Fibroblast of peridontal ligament (primary cell): ENCODE data around the gene IWS1.
"Not testable (repeated sequence)": the region's sequence is repeated elsewhere in the genome, so short reads cannot be mapped to it uniquely, and the experiment has no call there.

Experiments used
- DNase-seq: peaks from one replicate; pipeline ENCODE4 v3.0.0-alpha.2; 2010; ENCODE audit errors: extremely low read depth

Gene IWS1

GRCh38 chr2:127455566-127456493 lies 70.5 kb downstream of the IWS1 start:
- no peak for DNase-seq

DNA sequence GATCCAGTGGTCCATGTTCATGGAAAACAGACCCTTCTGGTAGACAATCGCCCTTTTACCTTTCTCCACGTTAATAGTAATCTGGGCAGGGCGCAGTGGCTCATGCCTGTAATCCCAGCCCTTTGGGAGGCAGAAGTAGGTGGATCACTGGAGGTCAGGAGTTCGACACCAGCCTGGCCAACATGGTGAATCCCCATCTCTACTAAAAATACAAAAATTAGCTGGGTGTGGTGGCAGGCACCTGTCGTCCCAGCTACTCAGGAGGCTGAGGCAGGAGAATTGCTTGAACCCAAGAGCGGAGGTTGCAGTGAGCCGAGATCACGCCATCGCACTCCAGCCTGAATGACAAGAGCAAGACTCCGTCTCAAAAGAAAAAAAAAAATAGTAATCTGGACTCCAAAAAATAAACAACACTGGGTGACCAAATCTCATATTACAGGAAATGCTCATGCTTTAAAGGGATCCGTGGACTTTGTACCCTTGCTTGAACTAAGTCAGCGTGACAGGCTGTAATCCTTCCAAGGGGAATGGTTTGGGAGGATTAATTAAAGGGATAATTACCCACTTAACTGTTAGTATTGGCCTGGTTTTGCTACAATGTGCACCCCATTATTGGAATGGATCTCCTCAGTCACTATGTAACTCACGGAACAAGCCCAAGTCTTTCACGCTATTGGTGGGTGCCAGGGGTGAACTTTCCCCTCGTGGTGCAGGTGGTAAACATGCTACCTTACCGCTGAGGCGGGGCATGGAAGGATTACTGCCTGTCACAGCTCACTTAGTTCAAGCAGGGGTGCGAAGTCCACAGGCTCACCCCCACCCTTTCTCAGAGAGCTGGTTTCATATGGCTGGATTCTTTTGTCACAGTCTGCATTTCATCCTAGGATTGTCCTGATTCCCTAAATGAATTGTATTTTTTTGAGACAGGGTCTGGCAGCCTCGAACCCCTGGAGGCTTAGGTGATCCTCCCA lies 71.4 kb downstream of the IWS1 start:
- DNase-seq, result no peak

- DNase-seq, result no peak
Measured at GRCh38 chr2:127453392-127454171, 72.7 kb downstream of the IWS1 start.

DNA sequence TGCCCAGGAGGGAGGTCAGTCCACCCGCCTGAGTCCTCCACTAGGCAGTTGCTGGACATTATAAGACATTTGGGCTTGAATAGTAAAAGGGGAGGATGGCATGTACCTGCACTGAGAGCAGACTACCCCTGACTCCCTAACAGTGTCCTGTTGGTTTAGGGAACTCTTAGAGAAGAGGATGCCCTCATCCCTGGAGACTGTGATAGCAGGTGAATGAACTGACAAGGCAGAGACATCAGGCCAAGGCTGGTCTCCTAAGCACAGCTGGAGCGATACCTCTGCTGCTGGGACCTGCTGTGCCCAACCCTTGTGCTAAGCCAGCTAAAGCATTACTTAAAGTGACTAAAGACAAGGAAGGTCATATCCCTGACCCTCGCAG lies 73.3 kb downstream of the IWS1 start:
- DNase-seq, result no peak

GRCh38 chr2:127452423-127452822 lies 73.9 kb downstream of the IWS1 start:
- not testable (repeated sequence) for DNase-seq

DNA sequence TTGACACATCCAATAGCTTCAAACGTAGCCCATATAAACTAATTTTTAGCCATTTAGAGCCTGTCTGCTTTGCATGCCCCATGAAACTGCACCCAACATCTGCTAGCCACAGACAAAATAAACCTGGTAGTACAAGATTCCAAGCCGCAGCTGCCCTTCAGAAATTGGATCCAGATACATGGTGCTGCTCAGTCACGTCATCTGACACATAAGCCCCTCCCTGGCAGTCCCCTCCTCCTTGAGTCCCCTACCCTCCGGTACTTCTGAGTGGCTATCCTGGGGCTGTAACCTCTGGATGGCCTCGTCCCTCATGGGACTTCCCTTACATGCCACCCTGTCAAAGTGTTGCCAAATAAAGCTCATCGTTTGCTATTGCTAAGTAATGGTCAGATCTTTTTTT lies 74.3 kb downstream of the IWS1 start:
- peak; percentile 51 for DNase-seq

GRCh38 chr2:127449898-127450297 lies 76.4 kb downstream of the IWS1 start:
- no peak for DNase-seq

- DNase-seq, result no peak
Measured at GRCh38 chr2:127449414-127449813, 76.9 kb downstream of the IWS1 start.

- DNase-seq, result peak; percentile 73
Measured at GRCh38 chr2:127448526-127448925, 77.8 kb downstream of the IWS1 start.

GRCh38 chr2:127439343-127439742 lies 86.9 kb downstream of the IWS1 start:
- DNase-seq, result no peak

DNA sequence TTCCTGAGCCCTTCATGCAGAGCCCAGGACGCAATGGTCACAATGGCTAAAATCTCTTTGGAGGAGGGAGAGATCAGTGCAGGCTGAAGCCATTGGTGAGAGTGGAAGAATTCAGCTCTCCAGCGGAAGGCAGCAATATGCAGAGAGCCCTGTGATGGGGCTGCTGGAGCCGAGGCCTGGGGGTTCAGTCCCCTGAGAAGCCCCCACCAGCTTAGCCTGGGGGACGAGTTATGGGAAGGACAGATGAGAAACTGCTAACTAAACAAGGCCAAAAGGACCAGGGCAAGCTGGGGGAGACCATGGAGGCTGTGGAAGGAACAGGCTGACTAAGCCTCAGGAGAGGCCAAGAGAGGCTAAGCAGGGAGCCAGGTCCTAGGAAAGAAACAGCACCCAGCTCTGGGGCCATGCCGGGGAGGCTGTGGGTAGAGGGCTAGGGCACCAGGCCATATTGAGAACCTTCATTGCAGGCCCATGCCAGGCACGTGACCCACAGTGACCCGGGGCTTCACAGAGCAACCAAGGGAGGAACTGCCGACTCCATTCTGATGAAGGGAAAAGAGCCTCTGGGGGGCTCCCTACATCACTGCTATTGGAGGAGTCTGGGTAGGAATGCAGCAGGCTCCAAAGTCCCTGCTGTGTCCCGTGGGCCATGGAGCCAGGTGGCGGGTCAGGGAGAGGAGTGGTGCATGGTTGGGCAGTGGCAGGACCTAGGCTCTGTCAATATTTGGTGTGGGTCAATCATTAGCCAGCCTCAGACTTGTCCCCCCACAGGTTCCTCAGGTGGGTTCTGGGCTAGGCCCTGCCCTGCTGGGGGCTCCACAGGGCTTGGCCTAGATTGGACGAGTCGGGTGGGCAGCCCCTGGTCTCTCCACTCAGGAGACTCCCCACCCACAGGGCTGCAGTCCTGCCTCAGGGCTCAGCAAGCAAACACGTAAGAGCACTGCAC lies 88.2 kb downstream of the IWS1 start:
- no peak for DNase-seq

- DNase-seq, result no peak
Measured at GRCh38 chr2:127437056-127437455, 89.2 kb downstream of the IWS1 start.

DNA sequence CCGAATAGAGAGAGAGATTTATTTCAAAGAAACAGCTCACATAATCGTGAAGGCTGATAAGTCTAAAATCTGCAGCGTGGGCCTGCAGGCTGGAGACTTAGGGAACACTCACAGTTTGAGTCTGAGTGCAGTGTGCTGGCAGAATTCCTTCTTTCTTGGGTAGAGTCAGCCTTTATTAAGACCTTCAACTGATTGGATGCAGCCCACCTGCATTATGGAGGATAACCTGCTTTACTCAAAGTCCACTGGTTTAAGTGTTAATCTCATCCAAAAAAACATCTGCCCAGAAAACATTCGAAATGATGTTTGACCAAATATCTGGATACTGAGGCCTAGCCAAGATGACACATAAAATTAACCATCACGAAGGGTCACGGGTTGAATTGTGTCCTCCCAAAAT lies 91.8 kb downstream of the IWS1 start:
- no peak for DNase-seq

DNA sequence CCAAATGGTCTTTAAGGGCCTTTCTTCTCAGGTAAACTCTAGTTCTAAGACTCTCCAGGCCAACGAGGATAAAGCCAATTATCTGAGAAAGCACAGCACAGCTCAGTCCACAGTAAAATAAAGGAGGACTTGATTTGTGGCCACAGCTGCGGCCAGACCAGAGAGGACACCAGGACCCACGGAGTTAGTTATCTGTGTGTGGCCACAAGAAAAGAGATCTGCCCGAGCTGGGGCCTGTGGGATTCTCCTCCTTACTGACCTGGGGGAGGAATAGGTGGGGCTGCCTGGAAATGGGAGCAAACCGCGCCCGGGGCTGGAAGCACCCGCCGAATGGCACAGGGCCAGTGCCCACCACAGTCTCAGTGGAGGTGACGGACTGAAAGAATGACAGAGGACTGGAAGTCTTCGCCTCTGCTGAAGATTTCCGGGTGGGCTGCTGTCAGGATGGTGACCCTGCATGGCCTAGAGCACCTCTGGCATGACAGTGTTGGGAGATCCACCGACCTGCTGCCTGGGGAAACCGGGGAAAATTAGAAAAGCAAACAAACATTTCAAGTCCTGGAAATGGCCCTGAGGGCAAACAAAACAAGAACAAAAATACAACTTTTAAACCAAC lies 94.8 kb downstream of the IWS1 start:
- DNase-seq, result no peak
